Tibial nerve (tissue), 4 donors: ENCODE measurements around the gene PARP1. TPM values are rescaled to one million over a fixed set of nuclear protein-coding genes. Genes with fewer than 3 reads are reported as not detected.
"Not testable (repeated sequence)": the region's sequence is repeated elsewhere in the genome, so short reads cannot be mapped to it uniquely, and the experiment has no call there.

Source experiments
- DNase-seq, 2 donors: peaks; one replicate each; pipeline ENCODE4 v3.0.0-alpha.2; 2019; ENCODE audit warnings: low spot score in 2 of 2
- H3K27ac ChIP-seq, 4 donors: fragments of 200-600 bp; sonication (generic) in 3 of 4; one replicate each; pipeline ENCODE4 v1.5.1; 2017 to 2019; ENCODE audit warnings: mild to moderate bottlenecking in 1 of 4
- H3K27me3 ChIP-seq, 2 donors: fragments of 200-600 bp; sonication (generic) in 1 of 2; one replicate each; pipeline versions ENCODE4 v1.5.1 to v1.6.0; 2017 to 2019
- H3K36me3 ChIP-seq, 3 donors: fragments of 200-600 bp; sonication (generic); one replicate each; pipeline ENCODE4 v1.5.1; 2018 to 2019
- H3K4me1 ChIP-seq, 4 donors: fragments of 200-600 bp; sonication (generic) in 3 of 4; one replicate each; pipeline ENCODE4 v1.5.1; 2017 to 2019
- H3K4me3 ChIP-seq, 4 donors: fragments of 200-600 bp; sonication (generic) in 3 of 4; one replicate each; pipeline ENCODE4 v1.5.1; 2017 to 2019; ENCODE audit warnings: mild to moderate bottlenecking in 1 of 4, moderate library complexity in 1 of 4
- H3K9me3 ChIP-seq, 4 donors: fragments of 200-600 bp; sonication (generic) in 3 of 4; one replicate each; pipeline ENCODE4 v1.5.1; 2017 to 2019
- EP300 ChIP-seq, 2 donors: sonication (generic); formaldehyde crosslinking; IDR thresholded peaks; one replicate each; pipeline ENCODE4 v1.6.1; 2017; ENCODE audit warnings: antibody characterized with exemption in 2 of 2, mild to moderate bottlenecking in 1 of 2
- POLR2A ChIP-seq, 2 donors: fragments of 450-650 bp; IDR thresholded peaks; one replicate each; pipeline ENCODE4 v1.6.1; 2017; ENCODE audit warnings: antibody characterized with exemption in 2 of 2, mild to moderate bottlenecking in 2 of 2, moderate library complexity in 2 of 2
- WGBS, 2 donors: methylation state at CpG; one replicate each; pipeline ENCODE4 v1.1.5; 2018; 5-methylcytosine and 5-hydroxymethylcytosine counted together
- total RNA-seq, 4 donors: library from RNA; depleted of rRNA; stranded (reverse); fragments of >200 nt; gene quantifications; one replicate each; pipeline ENCODE4 v1.1.0, GENCODE V29; 2016
- TF ChIP-seq, protein P1 (sequence below), 5 experiments: fragments of 200-600 bp in 3 of 5; fragments of 450-650 bp in 2 of 5; sonication (generic) in 3 of 5; IDR thresholded peaks; one replicate each; pipeline ENCODE4 v1.5.1; 2016 to 2019; ENCODE audit warnings: antibody characterized with exemption in 5 of 5, mild to moderate bottlenecking in 3 of 5, moderate library complexity in 2 of 5

Gene PARP1
- total RNA-seq, 4 donors from 2014 or later, result 91.5 to 117 (median 99.5) TPM

DNA sequence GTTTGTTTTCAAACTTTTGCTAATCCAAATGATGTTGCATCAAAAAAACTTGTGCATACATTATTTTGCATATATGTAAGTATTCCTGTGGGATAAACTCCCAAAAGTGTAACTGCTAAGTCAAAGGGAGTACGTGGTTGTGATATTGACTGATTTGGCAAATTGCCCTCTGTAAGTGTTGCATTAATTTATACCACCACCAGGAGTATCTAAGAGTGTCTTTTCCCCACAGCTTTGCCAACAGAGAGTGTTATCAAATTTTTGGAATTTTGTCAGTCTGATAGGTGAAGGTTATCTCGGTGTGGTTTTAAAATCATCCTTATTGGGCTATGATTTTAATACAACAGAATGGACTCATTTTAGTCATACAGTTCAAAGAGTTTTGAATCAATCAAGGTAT, 30.1 kb upstream of the PARP1 start:
- Histone ChIP-seq H3K27me3 (no peaks in the 10 kb centered on the region), H3K9me3 (peaks cover 0 to 3% (median 0%) of the 10 kb centered on the region in 4 donors), H3K36me3 (no peaks in the 10 kb centered on the region), H3K4me3 (no peak overlapping the region), H3K4me1 (no peaks in the 10 kb centered on the region), H3K27ac (no peak overlapping the region)
- 73% methylated on average over 2 of the region's 2 CpGs for WGBS, 2 donors
- no peak for DNase-seq
- TF ChIP-seq POLR2A (IDR thresholded peaks at IDR 0.05) (no peak), EP300 (IDR thresholded peaks at IDR 0.05) (no peak)
- TF ChIP-seq, protein P1, sequence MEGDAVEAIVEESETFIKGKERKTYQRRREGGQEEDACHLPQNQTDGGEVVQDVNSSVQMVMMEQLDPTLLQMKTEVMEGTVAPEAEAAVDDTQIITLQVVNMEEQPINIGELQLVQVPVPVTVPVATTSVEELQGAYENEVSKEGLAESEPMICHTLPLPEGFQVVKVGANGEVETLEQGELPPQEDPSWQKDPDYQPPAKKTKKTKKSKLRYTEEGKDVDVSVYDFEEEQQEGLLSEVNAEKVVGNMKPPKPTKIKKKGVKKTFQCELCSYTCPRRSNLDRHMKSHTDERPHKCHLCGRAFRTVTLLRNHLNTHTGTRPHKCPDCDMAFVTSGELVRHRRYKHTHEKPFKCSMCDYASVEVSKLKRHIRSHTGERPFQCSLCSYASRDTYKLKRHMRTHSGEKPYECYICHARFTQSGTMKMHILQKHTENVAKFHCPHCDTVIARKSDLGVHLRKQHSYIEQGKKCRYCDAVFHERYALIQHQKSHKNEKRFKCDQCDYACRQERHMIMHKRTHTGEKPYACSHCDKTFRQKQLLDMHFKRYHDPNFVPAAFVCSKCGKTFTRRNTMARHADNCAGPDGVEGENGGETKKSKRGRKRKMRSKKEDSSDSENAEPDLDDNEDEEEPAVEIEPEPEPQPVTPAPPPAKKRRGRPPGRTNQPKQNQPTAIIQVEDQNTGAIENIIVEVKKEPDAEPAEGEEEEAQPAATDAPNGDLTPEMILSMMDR (IDR thresholded peaks at IDR 0.05), result no peak

DNA sequence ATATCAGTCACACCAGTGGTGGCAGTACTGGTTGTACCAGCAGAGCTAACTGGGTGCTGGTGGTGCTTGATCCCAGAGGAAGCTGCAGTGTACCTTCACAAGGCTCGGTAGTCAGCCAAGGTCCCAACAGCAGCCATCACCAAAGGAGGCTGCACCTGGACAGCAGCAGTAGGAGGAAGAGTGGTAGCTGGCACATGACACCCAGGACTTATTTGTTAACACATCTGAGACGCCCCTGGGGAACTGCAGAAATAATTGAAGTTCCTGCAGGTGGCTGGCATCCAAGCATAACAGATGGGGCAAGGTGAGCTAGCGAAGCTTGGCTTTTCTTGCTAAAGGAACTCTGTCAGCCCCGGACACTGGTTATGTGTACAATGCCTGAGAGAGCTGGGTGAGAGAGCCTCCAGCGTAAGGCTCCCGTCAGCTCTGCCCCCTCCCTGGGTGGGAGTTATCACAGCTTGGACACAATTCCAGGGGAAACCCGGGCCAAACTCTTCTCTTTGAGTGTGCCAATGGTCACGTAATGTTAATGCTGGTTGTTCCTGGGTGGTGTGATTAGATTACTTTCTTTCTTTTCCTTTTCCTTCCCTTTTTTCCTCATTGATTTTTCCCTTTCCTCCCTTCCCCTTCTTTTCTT, 29.1 kb upstream of the PARP1 start:
- Histone ChIP-seq H3K9me3 (peaks cover 0 to 3% (median 0%) of the 10 kb centered on the region in 4 donors), H3K27ac (no peak overlapping the region), H3K4me3 (no peak overlapping the region), H3K27me3 (no peaks in the 10 kb centered on the region), H3K36me3 (no peaks in the 10 kb centered on the region), H3K4me1 (no peaks in the 10 kb centered on the region)
- DNase-seq, result no peak
- no peak for TF ChIP-seq POLR2A (IDR thresholded peaks at IDR 0.05)
- no peak for TF ChIP-seq EP300 (IDR thresholded peaks at IDR 0.05)
- TF ChIP-seq, protein P1 (IDR thresholded peaks at IDR 0.05), result no peak
- 37 to 63% methylated on average over 8 of the region's 8 CpGs for WGBS, 2 donors

DNA sequence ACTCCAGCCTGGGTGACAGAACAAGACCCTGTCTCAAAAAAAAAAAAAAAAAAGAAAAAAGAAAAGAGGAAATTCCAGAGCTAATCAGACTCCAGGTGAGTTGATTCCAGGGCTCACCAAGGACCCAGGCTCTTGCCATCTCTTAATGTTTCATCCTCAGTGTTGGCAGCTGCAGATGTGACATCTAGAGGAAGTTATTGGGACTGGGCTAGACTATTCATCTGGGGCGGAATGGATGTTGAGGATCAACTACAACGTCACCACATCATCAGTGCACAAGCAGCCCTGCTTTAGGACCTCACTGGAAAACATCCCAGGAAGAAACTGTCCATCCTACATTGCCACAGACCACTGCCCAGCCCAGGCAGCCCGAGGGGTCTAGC, 28.6 kb upstream of the PARP1 start:
- no peak for DNase-seq
- WGBS, 2 donors, result 76 to 82% methylated on average over 2 to 3 of the region's 3 CpGs
- H3K27me3 ChIP-seq, result no peaks in the 10 kb centered on the region
- H3K27ac ChIP-seq, result no peak overlapping the region
- TF ChIP-seq, protein P1 (IDR thresholded peaks at IDR 0.05), result no peak
- TF ChIP-seq EP300 (IDR thresholded peaks at IDR 0.05) (no peak), POLR2A (IDR thresholded peaks at IDR 0.05) (no peak)
- no peaks in the 10 kb centered on the region for H3K4me1 ChIP-seq
- H3K9me3 ChIP-seq, result peaks cover 0 to 3% (median 0%) of the 10 kb centered on the region in 4 donors
- H3K4me3 ChIP-seq, result no peak overlapping the region
- no peaks in the 10 kb centered on the region for H3K36me3 ChIP-seq

DNA sequence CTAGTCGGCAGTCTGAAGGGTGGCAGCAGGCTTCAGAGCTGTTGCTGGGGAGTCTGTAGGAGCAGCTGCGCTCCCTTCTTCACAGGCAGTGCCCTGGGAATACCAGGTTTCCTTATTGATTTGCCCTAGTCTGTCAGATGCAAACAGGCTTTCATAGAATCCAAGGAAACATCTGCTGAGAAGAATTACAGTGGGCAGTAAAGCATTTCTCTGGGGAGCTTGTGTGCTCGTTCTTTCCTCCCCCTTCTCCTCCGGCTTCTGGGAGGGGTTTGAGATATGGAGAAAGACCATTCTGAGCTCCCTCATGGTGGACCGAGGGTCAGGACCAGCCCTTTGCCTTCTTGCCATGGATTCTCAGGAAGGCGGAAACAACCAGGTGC, 25.4 kb upstream of the PARP1 start:
- TF ChIP-seq EP300 (IDR thresholded peaks at IDR 0.05), result no peak
- TF ChIP-seq POLR2A (IDR thresholded peaks at IDR 0.05), result no peak
- TF ChIP-seq, protein P1 (IDR thresholded peaks at IDR 0.05), result no peak
- WGBS, 2 donors, result 49 to 50% methylated on average over 6 of the region's 6 CpGs
- H3K36me3 ChIP-seq, result no peaks in the 10 kb centered on the region
- H3K27ac ChIP-seq, result no peak overlapping the region
- no peak for DNase-seq
- no peak overlapping the region for H3K4me3 ChIP-seq
- no peaks in the 10 kb centered on the region for H3K27me3 ChIP-seq
- H3K9me3 ChIP-seq, result peaks cover 0 to 3% (median 0%) of the 10 kb centered on the region in 4 donors
- H3K4me1 ChIP-seq, result no peaks in the 10 kb centered on the region

DNA sequence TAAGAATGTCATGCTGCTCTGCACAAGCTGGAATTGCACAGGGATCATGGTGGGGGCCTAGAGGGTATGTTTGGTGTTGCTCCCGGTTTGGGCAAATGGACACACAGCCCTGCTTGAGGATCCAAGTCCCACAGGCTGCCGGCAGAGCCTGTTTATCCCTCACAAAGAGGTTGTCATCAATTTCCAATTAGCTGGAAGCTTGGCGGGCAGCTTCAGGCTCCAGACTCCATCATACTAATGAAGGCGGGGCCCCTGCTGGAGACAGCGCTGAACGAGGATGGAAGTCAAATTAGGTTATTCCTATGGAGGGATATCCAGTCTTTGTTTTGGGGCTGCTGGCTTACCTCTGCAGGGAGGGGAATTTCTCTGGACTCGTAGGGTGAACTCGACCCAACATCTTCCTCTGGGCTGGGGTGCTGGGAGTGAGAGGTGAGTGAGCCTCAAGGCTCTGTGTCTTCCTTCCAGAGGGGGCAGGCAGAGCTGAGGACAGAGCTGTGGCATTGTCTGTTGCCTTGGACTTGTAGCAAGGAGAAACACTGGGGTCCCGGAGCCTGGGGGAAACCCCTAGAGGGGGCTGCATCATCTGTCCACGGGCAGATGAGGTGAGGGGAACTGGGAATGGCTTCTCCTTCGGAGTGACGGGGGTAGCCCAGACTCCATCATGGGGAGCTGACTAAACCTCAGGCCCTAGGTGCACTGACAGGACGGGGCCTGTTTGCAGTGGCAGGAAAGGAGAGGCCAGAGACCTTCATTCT, 24.9 kb upstream of the PARP1 start:
- Histone ChIP-seq H3K4me1 (no peaks in the 10 kb centered on the region), H3K4me3 (no peak overlapping the region), H3K27ac (no peak overlapping the region), H3K27me3 (no peaks in the 10 kb centered on the region), H3K36me3 (no peaks in the 10 kb centered on the region), H3K9me3 (no peaks in the 10 kb centered on the region)
- no peak for DNase-seq
- TF ChIP-seq EP300 (IDR thresholded peaks at IDR 0.05), result no peak
- TF ChIP-seq, protein P1 (IDR thresholded peaks at IDR 0.05), result no peak
- TF ChIP-seq POLR2A (IDR thresholded peaks at IDR 0.05), result no peak
- 73 to 78% methylated on average over 12 to 13 of the region's 13 CpGs for WGBS, 2 donors

DNA sequence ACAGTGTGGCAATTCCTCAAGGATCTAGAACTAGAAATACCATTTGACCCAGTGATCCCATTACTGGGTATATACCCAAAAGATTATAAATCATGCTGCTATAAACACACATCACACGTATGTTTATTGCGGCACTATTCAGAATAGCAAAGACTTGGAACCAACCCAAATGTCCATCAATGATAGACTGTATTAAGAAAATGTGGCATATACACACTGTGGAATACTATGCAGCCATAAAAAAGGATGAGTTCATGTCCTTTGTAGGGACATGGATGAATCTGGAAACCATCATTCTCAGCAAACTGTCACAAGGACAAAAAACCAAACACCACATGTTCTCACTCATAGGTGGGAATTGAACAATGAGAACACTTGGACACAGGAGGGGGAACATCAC, 24.0 kb upstream of the PARP1 start:
- H3K4me1 ChIP-seq, H3K4me3 ChIP-seq, H3K36me3 ChIP-seq, H3K27ac ChIP-seq, H3K27me3 ChIP-seq, DNase-seq, H3K9me3 ChIP-seq: not testable (repeated sequence)
- 98 to 100% methylated on average over 2 of the region's 2 CpGs for WGBS, 2 donors
